Ascending aorta (tissue), 2 donors: ENCODE results near the gene CENPV. TPM values are rescaled to one million over a fixed set of nuclear protein-coding genes. Genes with fewer than 3 reads are reported as not detected.

Experiments
- DNase-seq, 2 donors: peaks; one replicate each; pipeline ENCODE4 v3.0.0-alpha.2; 2019; ENCODE audit warnings: low spot score in 2 of 2
- H3K27ac ChIP-seq, 2 donors: fragments of 200-600 bp; sonication (generic); one replicate each; pipeline ENCODE4 v1.5.1; 2016 to 2017; ENCODE audit warnings: mild to moderate bottlenecking in 1 of 2
- H3K27me3 ChIP-seq: fragments of 200-600 bp; sonication (generic); one replicate; pipeline ENCODE4 v1.5.1; 2017
- H3K36me3 ChIP-seq, 2 donors: fragments of 200-600 bp; sonication (generic); one replicate each; pipeline ENCODE4 v1.5.1; 2016
- H3K4me1 ChIP-seq, 2 donors: fragments of 200-600 bp; sonication (generic); one replicate each; pipeline ENCODE4 v1.5.1; 2016 to 2017; ENCODE audit warnings: mild to moderate bottlenecking in 1 of 2
- H3K4me3 ChIP-seq, 2 donors: fragments of 200-600 bp; sonication (generic); one replicate each; pipeline ENCODE4 v1.5.1; 2016 to 2017; ENCODE audit warnings: mild to moderate bottlenecking in 1 of 2
- H3K9me3 ChIP-seq, 2 donors: fragments of 200-600 bp; sonication (generic); one replicate each; pipeline ENCODE4 v1.5.1; 2016
- intact Hi-C: fragments of 100-400 bp; cut with DNase I; formaldehyde crosslinking; loops from one replicate; pipeline ENCODE4 v1.15.1; 2023
- total RNA-seq: library from RNA; depleted of rRNA; stranded (reverse); fragments of >200 nt; gene quantifications from one replicate; pipeline ENCODE4 v1.1.0, GENCODE V29; 2016
- TF ChIP-seq, protein P1 (sequence below), 3 experiments: fragments of 200-600 bp in 2 of 3; fragments of 450-650 bp in 1 of 3; sonication (generic) in 2 of 3; IDR thresholded peaks; one replicate each; pipeline ENCODE4 v1.5.1; 2016 to 2019; ENCODE audit warnings: antibody characterized with exemption in 3 of 3, mild to moderate bottlenecking in 1 of 3, moderate library complexity in 1 of 3

The CENPV gene
- total RNA-seq, 1 donor from 2014 or later = 37.6 TPM

DNA sequence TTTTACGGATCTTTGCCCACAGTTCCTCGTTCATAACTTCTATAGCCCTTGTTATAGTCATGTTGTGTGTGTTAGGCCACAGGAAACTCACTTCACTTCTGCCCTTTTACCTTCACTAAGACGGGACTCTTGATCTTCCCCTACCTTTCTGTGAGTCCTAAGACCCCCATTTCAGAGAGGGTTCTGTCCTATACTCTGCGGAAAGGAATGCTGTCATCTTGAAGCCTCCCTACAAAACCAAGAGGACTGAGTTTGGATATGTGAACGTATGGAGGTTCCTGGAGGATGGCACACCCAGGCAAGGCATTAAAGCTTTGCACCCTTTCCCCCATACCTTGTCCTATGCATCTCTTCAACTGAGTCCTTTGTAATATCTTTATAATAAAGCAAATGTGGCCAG lies 31.3 kb upstream of the CENPV start:
- no peak for DNase-seq
- H3K27me3 ChIP-seq = no peaks in the 10 kb centered on the region
- no peak overlapping the region for H3K4me3 ChIP-seq
- no peaks in the 10 kb centered on the region for H3K9me3 ChIP-seq
- intact Hi-C loops = loop anchor here (5.0 kb wide), 1 partner anchor 138 kb away; no protein-coding TSS in a partner anchor
- H3K27ac ChIP-seq = no peak overlapping the region
- peaks cover 15 to 28% of the 10 kb centered on the region in 2 donors for H3K36me3 ChIP-seq
- TF ChIP-seq, protein P1, sequence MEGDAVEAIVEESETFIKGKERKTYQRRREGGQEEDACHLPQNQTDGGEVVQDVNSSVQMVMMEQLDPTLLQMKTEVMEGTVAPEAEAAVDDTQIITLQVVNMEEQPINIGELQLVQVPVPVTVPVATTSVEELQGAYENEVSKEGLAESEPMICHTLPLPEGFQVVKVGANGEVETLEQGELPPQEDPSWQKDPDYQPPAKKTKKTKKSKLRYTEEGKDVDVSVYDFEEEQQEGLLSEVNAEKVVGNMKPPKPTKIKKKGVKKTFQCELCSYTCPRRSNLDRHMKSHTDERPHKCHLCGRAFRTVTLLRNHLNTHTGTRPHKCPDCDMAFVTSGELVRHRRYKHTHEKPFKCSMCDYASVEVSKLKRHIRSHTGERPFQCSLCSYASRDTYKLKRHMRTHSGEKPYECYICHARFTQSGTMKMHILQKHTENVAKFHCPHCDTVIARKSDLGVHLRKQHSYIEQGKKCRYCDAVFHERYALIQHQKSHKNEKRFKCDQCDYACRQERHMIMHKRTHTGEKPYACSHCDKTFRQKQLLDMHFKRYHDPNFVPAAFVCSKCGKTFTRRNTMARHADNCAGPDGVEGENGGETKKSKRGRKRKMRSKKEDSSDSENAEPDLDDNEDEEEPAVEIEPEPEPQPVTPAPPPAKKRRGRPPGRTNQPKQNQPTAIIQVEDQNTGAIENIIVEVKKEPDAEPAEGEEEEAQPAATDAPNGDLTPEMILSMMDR (IDR thresholded peaks at IDR 0.05) = no peak
- H3K4me1 ChIP-seq = peaks cover 8 to 19% of the 10 kb centered on the region in 2 donors

DNA sequence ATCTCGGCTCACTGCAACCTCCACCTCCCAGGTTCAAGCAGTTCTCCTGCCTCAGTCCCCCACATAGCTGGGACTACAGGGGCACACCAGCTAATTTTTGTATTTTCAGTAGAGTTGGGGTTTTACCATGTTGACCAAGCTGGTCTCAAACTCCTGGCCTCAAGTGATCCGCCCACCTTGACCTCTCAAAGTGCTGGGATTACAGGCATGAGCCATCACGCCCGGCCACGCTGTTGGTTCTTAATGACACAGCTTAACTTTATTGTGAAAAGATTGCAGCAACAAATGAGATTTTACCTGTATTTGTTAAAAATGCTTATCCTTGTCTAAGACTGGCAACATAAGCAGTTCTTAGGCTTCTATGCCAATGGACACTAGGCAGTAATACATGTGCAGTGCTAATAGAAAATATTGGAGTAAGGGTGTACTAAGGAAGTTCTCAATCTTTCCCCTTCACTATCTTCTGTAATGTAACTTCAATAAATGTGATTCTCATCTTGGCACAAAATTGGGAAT lies 30.6 kb upstream of the CENPV start:
- intact Hi-C loops = loop anchor here (5.0 kb wide), 1 partner anchor 138 kb away; no protein-coding TSS in a partner anchor
- no peak for DNase-seq
- TF ChIP-seq, protein P1 (IDR thresholded peaks at IDR 0.05) = no peak
- Histone ChIP-seq H3K4me1 (peaks cover 8 to 19% of the 10 kb centered on the region in 2 donors), H3K9me3 (no peaks in the 10 kb centered on the region), H3K27ac (no peak overlapping the region), H3K4me3 (no peak overlapping the region), H3K27me3 (no peaks in the 10 kb centered on the region), H3K36me3 (peaks cover 15 to 28% of the 10 kb centered on the region in 2 donors)

DNA sequence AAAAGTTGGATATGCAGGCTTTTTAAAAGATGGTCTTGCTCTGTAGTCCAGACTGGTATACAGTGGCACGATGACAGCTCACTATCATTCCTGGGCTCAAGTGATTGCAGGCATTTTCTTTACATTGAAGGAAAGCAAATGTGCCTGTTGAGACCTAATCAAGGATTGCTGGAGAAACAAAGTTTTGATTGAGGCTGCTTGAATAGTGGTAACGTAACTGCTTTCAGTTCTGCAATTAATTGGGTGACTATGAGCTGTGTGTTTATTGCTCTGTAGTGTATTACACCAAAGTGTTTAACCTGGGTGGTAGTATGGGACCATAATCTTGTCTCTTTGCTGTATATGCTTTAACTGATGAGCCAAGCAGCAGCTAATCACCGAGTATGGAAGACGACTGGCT lies 29.9 kb upstream of the CENPV start:
- Histone ChIP-seq H3K27me3 (no peaks in the 10 kb centered on the region), H3K9me3 (no peaks in the 10 kb centered on the region), H3K4me3 (peak overlapping the region in 1 of 2 donors; percentile 83), H3K4me1 (peaks cover 8 to 19% of the 10 kb centered on the region in 2 donors), H3K27ac (no peak overlapping the region), H3K36me3 (peaks cover 15 to 28% of the 10 kb centered on the region in 2 donors)
- no peak for DNase-seq
- TF ChIP-seq, protein P1 (IDR thresholded peaks at IDR 0.05) = no peak
- intact Hi-C loops = loop anchor here (5.0 kb wide), 1 partner anchor 139 kb away; no protein-coding TSS in a partner anchor

DNA sequence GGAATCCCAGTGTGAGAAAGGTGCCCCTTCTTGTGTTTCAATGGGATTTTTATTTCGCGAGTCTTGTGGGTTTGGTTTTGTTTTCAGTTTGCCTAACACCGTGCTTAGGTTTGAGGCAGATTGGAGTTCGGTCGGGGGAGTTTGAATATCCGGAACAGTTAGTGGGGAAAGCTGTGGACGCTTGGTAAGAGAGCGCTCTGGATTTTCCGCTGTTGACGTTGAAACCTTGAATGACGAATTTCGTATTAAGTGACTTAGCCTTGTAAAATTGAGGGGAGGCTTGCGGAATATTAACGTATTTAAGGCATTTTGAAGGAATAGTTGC lies 28.2 kb upstream of the CENPV start:
- intact Hi-C loops = loop anchor here (1.0 to 5.0 kb wide), 3 partner anchors 37 to 141 kb away; no protein-coding TSS in a partner anchor
- H3K27ac ChIP-seq = peak overlapping the region; percentile 90 to 94
- no peak for DNase-seq
- no peaks in the 10 kb centered on the region for H3K27me3 ChIP-seq
- H3K9me3 ChIP-seq = no peaks in the 10 kb centered on the region
- peaks cover 8 to 19% of the 10 kb centered on the region in 2 donors for H3K4me1 ChIP-seq
- TF ChIP-seq, protein P1 (IDR thresholded peaks at IDR 0.05) = no peak
- H3K4me3 ChIP-seq = peak overlapping the region; percentile 82 to 83
- peaks cover 15 to 28% of the 10 kb centered on the region in 2 donors for H3K36me3 ChIP-seq

DNA sequence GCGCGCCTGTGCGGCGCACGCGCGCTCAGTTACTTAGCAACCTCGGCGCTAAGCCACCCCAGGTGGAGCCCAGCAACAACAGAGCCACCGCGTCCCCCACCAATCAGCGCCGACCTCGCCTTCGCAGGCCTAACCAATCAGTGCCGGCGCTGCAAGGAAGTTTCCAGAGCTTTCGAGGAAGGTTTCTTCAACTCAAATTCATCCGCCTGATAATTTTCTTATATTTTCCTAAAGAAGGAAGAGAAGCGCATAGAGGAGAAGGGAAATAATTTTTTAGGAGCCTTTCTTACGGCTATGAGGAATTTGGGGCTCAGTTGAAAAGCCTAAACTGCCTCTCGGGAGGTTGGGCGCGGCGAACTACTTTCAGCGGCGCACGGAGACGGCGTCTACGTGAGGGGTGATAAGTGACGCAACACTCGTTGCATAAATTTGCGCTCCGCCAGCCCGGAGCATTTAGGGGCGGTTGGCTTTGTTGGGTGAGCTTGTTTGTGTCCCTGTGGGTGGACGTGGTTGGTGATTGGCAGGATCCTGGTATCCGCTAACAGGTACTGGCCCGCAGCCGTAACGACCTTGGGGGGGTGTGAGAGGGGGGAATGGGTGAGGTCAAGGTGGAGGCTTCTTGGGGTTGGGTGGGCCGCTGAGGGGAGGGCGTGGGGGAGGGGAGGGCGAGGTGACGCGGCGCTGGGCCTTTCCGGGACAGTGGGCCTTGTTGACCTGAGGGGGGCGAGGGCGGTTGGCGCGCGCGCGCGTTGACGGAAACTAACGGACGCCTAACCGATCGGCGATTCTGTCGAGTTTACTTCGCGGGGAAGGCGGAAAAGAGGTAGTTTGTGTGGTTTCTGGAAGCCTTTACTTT lies 27.6 kb upstream of the CENPV start, which contains the start of gene UBB:
UBB (plus strand) TSS at position 452 of the 856 bp plus-strand sequence. CDS start 817 bp downstream, outside the sequence.
- intact Hi-C loops = loop anchor here (1.0 to 5.0 kb wide), 3 partner anchors 38 to 141 kb away; no protein-coding TSS in a partner anchor
- peak within 1 kb of the TSS; percentile 82 to 83 for H3K4me3 ChIP-seq
- no peaks in the 10 kb centered on the region for H3K9me3 ChIP-seq
- peak within 1 kb of the TSS; percentile 90 to 94 for H3K27ac ChIP-seq
- TF ChIP-seq, protein P1 (IDR thresholded peaks at IDR 0.05) = no peak
- H3K27me3 ChIP-seq = no peaks in the 10 kb centered on the region
- DNase-seq = peak; percentile 92 to 97
- peaks cover 15 to 28% of the 10 kb centered on the region in 2 donors for H3K36me3 ChIP-seq
- H3K4me1 ChIP-seq = peaks cover 8 to 15% of the 10 kb centered on the region in 2 donors
